ENCODE data around the gene PALS1. TPM values are rescaled to one million over a fixed set of nuclear protein-coding genes. Genes with fewer than 3 reads are reported as not detected.

The PALS1 gene
- total RNA-seq, 6 experiments from 2014 or later = 41.9 to 52.7 (median 45.9) TPM

DNA sequence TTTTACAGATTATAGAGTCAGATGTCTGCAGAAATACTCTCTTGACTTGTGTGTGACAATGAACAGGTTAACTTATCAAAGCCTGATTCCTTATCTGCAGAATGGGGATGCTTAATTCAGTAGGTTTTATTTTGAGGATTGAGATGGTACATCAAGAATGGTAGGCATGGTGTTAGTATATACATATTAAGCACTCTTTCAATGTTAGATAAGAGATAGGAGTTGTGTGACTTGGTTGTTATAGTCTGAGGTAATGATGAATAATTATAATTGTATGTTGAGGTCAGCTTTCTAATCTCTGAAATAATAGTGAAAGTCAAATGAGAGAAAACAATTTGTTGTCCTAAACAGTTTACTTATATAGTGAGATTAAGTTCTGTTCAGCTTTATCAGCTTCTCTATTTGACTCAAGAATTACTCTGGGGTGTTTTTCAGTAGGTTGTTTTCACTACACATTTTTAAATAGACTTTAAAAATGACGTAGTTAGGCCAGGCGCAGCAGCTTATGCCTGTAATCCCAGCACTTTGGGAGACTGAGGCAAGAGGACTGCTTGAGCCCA lies 11.9 kb downstream of the PALS1 start:
- no peak overlapping the region for H3K4me3 Mint-ChIP-seq
- H3K27ac Mint-ChIP-seq = peak overlapping the region; percentile 58
- peaks cover 3% of the 10 kb centered on the region; the same call in 1 of the 2 replicates for H3K27me3 Mint-ChIP-seq (ENCODE audit: insufficient read depth)
- H3K9me3 Mint-ChIP-seq = no peaks in the 10 kb centered on the region
- H3K36me3 Mint-ChIP-seq (ENCODE audit: low read depth) = no peaks in the 10 kb centered on the region; the same call in 1 of the 2 replicates
- peaks cover 62% of the 10 kb centered on the region for H3K4me1 Mint-ChIP-seq (ENCODE audit: low read depth)
- TF ChIP-seq, protein P1, sequence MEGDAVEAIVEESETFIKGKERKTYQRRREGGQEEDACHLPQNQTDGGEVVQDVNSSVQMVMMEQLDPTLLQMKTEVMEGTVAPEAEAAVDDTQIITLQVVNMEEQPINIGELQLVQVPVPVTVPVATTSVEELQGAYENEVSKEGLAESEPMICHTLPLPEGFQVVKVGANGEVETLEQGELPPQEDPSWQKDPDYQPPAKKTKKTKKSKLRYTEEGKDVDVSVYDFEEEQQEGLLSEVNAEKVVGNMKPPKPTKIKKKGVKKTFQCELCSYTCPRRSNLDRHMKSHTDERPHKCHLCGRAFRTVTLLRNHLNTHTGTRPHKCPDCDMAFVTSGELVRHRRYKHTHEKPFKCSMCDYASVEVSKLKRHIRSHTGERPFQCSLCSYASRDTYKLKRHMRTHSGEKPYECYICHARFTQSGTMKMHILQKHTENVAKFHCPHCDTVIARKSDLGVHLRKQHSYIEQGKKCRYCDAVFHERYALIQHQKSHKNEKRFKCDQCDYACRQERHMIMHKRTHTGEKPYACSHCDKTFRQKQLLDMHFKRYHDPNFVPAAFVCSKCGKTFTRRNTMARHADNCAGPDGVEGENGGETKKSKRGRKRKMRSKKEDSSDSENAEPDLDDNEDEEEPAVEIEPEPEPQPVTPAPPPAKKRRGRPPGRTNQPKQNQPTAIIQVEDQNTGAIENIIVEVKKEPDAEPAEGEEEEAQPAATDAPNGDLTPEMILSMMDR (IDR thresholded peaks at IDR 0.05) = no peak
- DNase-seq = no peak

DNA sequence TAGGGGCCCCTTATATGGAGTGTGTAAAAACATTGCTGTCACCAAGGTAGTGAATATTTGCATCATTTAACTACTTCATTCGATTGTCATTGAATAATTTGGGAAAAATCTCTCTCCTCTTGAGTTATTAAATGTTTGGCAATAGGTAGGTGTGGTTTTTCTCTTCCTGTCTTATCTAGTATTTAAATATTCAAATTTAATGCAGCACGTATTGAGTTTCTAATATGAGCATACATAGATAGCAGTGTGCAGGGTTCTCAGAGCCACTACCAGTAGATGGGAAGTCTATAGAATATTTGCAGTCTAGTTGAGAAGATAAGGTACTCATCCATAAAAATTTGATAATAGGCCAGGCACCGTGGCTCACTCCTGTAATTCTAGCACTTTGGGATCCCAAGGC lies 16.7 kb downstream of the PALS1 start:
- Mint-ChIP-seq H3K4me1 (ENCODE audit: low read depth) (peaks cover 44% of the 10 kb centered on the region), H3K27ac (no peak overlapping the region), H3K9me3 (no peaks in the 10 kb centered on the region), H3K4me3 (no peak overlapping the region), H3K36me3 (ENCODE audit: low read depth) (no peaks in the 10 kb centered on the region; the same call in 1 of the 2 replicates), H3K27me3 (ENCODE audit: insufficient read depth) (no peaks in the 10 kb centered on the region; the same call in 1 of the 2 replicates)
- DNase-seq = no peak
- TF ChIP-seq, protein P1 (IDR thresholded peaks at IDR 0.05) = no peak

DNA sequence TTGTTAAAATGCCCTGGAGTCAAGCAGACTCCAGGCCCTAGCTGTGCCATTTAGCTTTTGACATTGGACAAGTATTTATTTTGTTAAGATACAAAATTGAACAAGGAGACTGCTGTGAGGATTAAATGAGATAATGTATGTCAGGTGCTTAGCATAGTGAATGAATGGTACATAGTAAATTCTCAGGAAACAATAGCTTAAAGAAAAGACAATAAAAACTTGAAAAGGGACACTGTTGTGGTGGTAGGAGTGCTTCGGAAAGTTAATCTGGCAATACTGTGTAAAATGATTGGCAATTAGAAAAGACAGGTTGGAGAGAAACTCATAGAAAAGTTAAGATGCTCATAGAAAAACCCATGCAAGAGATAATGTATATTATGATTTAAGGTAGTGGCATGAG lies 19.7 kb downstream of the PALS1 start:
- peaks cover 52% of the 10 kb centered on the region for H3K4me1 Mint-ChIP-seq (ENCODE audit: low read depth)
- TF ChIP-seq, protein P1 (IDR thresholded peaks at IDR 0.05) = no peak
- H3K36me3 Mint-ChIP-seq (ENCODE audit: low read depth) = peaks cover 5% of the 10 kb centered on the region
- no peak overlapping the region for H3K27ac Mint-ChIP-seq
- H3K4me3 Mint-ChIP-seq = no peak overlapping the region
- H3K27me3 Mint-ChIP-seq (ENCODE audit: insufficient read depth) = no peaks in the 10 kb centered on the region; the same call in 1 of the 2 replicates
- no peak for DNase-seq
- H3K9me3 Mint-ChIP-seq = peaks cover 4% of the 10 kb centered on the region; the same call in 1 of the 2 replicates

DNA sequence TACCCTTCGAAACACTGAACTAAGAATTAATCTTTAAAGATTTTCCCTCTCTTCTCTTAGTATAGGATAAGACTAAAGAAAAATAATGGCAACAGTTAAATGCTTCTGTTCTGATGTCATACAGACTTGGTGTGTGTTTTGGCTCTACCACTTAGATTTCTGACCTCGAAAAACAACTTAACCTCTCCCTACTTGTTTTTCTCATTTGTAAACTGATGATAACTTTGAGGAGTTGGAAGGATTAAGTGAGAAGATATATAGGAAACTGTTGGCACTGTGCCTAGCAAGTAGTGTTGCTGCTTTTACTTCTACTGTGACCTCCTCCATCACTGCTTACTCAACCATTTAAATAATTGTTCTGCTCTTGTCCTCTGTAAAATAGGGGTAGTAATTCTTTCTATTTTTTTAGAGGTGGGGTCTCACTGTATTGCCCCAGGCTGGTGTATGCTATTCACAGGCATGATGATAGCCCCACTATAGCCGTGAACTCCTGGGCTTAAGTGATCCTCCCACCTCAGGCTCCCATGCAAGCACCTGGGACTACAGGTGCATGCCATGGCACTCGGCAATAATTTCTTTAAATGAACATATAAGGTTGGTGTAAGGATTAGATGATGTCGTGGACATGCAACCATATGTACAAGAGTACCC lies 22.4 kb downstream of the PALS1 start:
- TF ChIP-seq, protein P1 (IDR thresholded peaks at IDR 0.05) = no peak
- H3K4me3 Mint-ChIP-seq = peak overlapping the region; percentile 57
- DNase-seq = peak; percentile 32
- peaks cover 64% of the 10 kb centered on the region for H3K4me1 Mint-ChIP-seq (ENCODE audit: low read depth)
- peaks cover 5% of the 10 kb centered on the region for H3K36me3 Mint-ChIP-seq (ENCODE audit: low read depth)
- peak overlapping the region; percentile 53 for H3K27ac Mint-ChIP-seq
- H3K9me3 Mint-ChIP-seq = peaks cover 4% of the 10 kb centered on the region; the same call in 1 of the 2 replicates
- H3K27me3 Mint-ChIP-seq (ENCODE audit: insufficient read depth) = no peaks in the 10 kb centered on the region; the same call in 1 of the 2 replicates

DNA sequence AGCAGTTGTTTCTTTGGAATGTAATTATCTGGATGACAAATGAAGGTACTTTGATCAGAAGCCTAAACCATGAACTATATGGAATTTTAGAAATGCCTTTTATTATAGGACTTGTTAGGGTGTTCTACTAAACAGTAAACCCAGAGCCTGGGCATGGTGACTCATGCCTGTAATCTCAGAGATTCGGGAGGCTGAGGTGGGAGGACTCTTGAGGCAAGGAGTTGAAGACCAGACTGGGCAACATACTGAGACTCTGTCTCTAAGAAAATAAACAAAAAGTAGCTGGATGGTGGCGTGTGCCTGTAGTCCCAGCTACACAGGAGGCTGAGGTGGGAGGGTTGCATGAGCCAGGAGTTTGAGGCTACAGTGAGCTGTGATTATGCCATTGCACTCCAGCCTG lies 23.9 kb downstream of the PALS1 start:
- Mint-ChIP-seq H3K27me3 (ENCODE audit: insufficient read depth) (no peaks in the 10 kb centered on the region; the same call in 1 of the 2 replicates), H3K4me1 (ENCODE audit: low read depth) (peaks cover 76% of the 10 kb centered on the region), H3K4me3 (peak overlapping the region; percentile 46), H3K36me3 (ENCODE audit: low read depth) (peaks cover 5% of the 10 kb centered on the region), H3K9me3 (peaks cover 4% of the 10 kb centered on the region; the same call in 1 of the 2 replicates), H3K27ac (peak overlapping the region; percentile 76)
- peak; percentile 16 for DNase-seq
- TF ChIP-seq, protein P1 (IDR thresholded peaks at IDR 0.05) = no peak
